Upper lobe of right lung (tissue), 1 donor: ENCODE measurements around the gene KCTD10. TPM values are rescaled to one million over a fixed set of nuclear protein-coding genes. Genes with fewer than 3 reads are reported as not detected.

Experiments used
- ATAC-seq: fragments of 200-7000 bp; cut with Tn5 transposase; one replicate; pipeline ENCODE4 v1.9.1; 2020; ENCODE audit warnings: mild to moderate bottlenecking, moderate library complexity
- DNase-seq: peaks from one replicate; pipeline ENCODE4 v3.0.0-alpha.2; 2020
- H3K27ac ChIP-seq: fragments of 200-600 bp; one replicate; pipeline ENCODE4 v1.8.0; 2022
- H3K27me3 ChIP-seq: fragments of 200-600 bp; one replicate; pipeline ENCODE4 v1.8.0; 2022; ENCODE audit warnings: mild to moderate bottlenecking
- H3K36me3 ChIP-seq: fragments of 200-600 bp; one replicate; pipeline ENCODE4 v1.8.0; 2022
- H3K4me1 ChIP-seq: fragments of 200-600 bp; one replicate; pipeline ENCODE4 v1.8.0; 2022
- H3K4me3 ChIP-seq: fragments of 200-600 bp; one replicate; pipeline ENCODE4 v1.8.0; 2022; ENCODE audit warnings: mild to moderate bottlenecking
- H3K9me3 ChIP-seq: fragments of 200-600 bp; one replicate; pipeline ENCODE4 v1.8.0; 2022
- intact Hi-C: fragments of 100-400 bp; cut with DNase I; formaldehyde crosslinking; loops from one replicate; pipeline ENCODE4 v1.11.0; 2022
- total RNA-seq: library from RNA; stranded (reverse); fragmentation: NEBNext Ultra II Directional; extraction: Animal tissue kit (Norgen Biotek cat#: 25700); gene quantifications from one replicate; pipeline ENCODE4 v1.2.1, GENCODE V29; 2021
- TF ChIP-seq, protein P1 (sequence below): fragments of 200-600 bp; IDR thresholded peaks from one replicate; pipeline ENCODE4 v1.8.0; 2022; ENCODE audit warnings: antibody characterized with exemption
- donor health status: DM: no; HTN: yes; CAD: no; lungs with severe emphysema.

The KCTD10 gene
- total RNA-seq, 1 donor from 2014 or later = 66.8 TPM

DNA sequence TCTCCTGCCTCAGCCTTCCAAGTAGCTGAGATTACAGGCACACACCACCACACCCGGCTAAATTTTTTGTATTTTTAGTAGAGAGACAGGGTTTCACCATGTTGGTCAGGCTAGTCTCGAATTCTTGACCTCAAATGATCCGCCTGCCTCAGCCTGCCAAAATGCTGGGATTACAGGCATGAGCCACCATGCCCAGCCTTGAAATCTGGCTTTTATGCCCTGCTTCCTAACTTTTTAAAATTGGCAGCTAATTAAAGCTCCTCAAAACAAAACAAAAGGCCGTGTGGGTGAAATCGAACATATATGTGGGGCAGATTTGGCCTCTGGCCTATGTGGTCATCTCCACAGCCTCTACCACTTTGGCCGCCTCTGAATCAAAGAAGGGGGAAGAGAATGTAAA is 37.9 kb downstream of the KCTD10 start:
- no peak overlapping the region for H3K4me3 ChIP-seq
- no peak for DNase-seq
- no peak overlapping the region for H3K27ac ChIP-seq
- TF ChIP-seq, protein P1, sequence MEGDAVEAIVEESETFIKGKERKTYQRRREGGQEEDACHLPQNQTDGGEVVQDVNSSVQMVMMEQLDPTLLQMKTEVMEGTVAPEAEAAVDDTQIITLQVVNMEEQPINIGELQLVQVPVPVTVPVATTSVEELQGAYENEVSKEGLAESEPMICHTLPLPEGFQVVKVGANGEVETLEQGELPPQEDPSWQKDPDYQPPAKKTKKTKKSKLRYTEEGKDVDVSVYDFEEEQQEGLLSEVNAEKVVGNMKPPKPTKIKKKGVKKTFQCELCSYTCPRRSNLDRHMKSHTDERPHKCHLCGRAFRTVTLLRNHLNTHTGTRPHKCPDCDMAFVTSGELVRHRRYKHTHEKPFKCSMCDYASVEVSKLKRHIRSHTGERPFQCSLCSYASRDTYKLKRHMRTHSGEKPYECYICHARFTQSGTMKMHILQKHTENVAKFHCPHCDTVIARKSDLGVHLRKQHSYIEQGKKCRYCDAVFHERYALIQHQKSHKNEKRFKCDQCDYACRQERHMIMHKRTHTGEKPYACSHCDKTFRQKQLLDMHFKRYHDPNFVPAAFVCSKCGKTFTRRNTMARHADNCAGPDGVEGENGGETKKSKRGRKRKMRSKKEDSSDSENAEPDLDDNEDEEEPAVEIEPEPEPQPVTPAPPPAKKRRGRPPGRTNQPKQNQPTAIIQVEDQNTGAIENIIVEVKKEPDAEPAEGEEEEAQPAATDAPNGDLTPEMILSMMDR = no peak
- no peaks in the 10 kb centered on the region for H3K9me3 ChIP-seq
- H3K27me3 ChIP-seq = no peaks in the 10 kb centered on the region
- no peaks in the 10 kb centered on the region for H3K4me1 ChIP-seq
- intact Hi-C loops = no loop called here
- peaks cover 2% of the 10 kb centered on the region for H3K36me3 ChIP-seq
- ATAC-seq = no peak

DNA sequence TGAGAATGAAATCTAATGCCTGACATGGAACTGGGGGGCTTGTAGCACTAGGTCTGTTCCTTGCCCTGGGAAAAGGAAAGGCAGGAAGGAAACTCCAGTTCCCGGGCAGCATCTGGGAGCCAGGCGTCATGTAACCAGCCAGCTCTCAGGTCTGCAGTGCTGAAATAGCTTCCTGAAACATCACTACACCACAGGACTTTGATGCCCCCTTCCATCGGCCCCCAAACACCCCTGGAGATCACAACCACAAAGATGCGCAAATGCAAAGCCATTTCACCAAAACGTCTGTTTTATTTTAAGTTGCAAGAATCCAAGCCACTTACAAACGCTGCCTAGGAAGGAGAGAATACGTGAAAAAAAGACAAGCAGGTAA is 40.9 kb downstream of the KCTD10 start:
- peaks cover 9% of the 10 kb centered on the region for H3K4me1 ChIP-seq
- no peaks in the 10 kb centered on the region for H3K9me3 ChIP-seq
- H3K36me3 ChIP-seq = no peaks in the 10 kb centered on the region
- no peak for DNase-seq
- intact Hi-C loops = no loop called here
- ATAC-seq = no peak
- no peaks in the 10 kb centered on the region for H3K27me3 ChIP-seq
- TF ChIP-seq, protein P1 = no peak
- no peak overlapping the region for H3K4me3 ChIP-seq
- peak overlapping the region; percentile 12 for H3K27ac ChIP-seq

DNA sequence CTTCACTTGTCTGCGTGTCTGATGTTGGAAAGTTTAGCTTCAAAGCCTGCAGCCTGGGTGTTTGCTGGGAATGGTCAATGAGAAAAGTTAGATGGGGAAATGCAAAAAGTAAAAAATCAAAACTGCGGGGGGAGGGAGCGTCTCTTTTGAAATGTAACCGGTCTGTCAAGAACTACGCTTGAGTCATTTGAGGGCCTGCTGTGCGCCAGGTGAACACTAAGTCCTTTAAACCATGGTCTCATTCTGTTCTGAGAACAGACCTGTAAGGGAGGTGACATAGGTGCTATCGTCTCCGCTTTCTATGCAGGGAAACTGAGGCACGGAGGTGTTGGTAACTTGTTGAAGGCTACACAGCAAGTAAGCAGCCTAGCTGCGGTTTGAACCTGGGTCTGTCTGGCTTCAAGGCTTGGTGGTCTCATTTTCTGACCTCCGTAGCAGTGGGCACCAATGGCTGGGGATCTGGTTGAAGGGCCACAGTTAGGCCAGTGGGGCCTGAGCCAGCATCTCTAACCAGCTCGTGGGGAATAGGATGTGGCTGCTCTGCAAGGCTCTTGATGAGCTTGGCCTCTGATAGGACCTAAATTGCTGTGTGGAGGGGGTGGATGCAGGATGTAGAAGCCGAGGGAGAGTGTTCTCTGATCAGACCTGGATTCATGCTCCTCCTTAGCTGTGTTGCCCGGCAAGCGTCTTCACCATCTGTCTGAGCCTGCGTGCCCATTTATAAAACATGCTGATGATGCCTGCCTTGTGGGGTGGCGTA is 41.5 kb downstream of the KCTD10 start:
- no peaks in the 10 kb centered on the region for H3K27me3 ChIP-seq
- peak; percentile 65 for ATAC-seq
- TF ChIP-seq, protein P1 = no peak
- no peak overlapping the region for H3K4me3 ChIP-seq
- intact Hi-C loops = no loop called here
- no peak for DNase-seq
- peak overlapping the region; percentile 12 for H3K27ac ChIP-seq
- no peaks in the 10 kb centered on the region for H3K9me3 ChIP-seq
- no peaks in the 10 kb centered on the region for H3K36me3 ChIP-seq
- peaks cover 9% of the 10 kb centered on the region for H3K4me1 ChIP-seq

DNA sequence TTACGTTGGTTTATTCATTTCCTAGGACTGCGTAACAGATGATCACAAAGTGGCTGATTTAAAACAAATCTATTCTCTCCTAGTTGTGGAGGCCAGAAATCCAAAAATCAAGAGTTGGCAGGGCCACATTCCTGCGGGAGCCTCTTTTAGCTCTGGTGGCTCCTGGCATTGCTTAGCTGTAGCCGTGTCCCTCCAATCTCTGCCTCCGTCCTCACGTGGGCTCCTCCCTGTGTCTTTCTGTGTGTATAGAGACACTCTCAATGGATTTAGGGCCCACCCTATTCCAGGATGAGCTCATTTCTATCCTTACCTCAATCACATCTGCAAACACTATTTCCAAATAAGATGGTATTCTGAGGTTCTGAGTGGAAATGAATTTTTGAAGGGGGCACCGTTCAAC is 42.5 kb downstream of the KCTD10 start:
- H3K4me3 ChIP-seq = no peak overlapping the region
- no peaks in the 10 kb centered on the region for H3K36me3 ChIP-seq
- no peak overlapping the region for H3K27ac ChIP-seq
- no peak for DNase-seq
- H3K4me1 ChIP-seq = peaks cover 9% of the 10 kb centered on the region
- intact Hi-C loops = no loop called here
- no peak for ATAC-seq
- TF ChIP-seq, protein P1 = no peak
- H3K27me3 ChIP-seq = no peaks in the 10 kb centered on the region
- H3K9me3 ChIP-seq = no peaks in the 10 kb centered on the region

DNA sequence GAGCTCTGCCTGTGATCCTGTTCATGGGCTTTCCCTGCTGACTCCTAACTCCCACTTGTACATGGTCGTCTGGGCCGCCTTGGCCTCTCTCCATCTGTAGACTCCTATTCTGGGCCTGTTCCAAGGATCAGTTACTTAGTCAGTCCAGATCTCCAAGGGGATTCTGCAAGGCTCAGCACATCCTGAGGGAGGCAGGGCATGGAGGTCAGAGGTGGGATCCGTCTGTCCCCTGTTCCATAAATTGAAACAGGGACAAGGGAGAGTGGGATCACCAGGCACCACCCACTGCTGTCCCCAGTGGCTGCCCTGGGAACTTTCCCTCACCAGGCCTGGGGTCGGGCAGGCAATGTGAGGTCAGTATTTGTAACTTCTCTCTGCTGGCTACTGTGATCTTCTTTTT is 43.5 kb downstream of the KCTD10 start:
- intact Hi-C loops = no loop called here
- Histone ChIP-seq H3K27ac (no peak overlapping the region), H3K9me3 (no peaks in the 10 kb centered on the region), H3K4me3 (no peak overlapping the region), H3K4me1 (peaks cover 9% of the 10 kb centered on the region), H3K36me3 (no peaks in the 10 kb centered on the region), H3K27me3 (no peaks in the 10 kb centered on the region)
- DNase-seq = no peak
- peak; percentile 50 for ATAC-seq
- TF ChIP-seq, protein P1 = peak; percentile 43
